GM19023 (cell line): Measurements from ENCODE around the gene SCNM1.

Experiments used
- ATAC-seq: cut with Tn5 transposase; IDR thresholded peaks from one replicate; pipeline ENCODE4 v1.9.1; 2021; ENCODE audit warnings: mild to moderate bottlenecking, moderate library complexity; ENCODE audit not compliant: unreplicated experiment

SCNM1 gene

DNA sequence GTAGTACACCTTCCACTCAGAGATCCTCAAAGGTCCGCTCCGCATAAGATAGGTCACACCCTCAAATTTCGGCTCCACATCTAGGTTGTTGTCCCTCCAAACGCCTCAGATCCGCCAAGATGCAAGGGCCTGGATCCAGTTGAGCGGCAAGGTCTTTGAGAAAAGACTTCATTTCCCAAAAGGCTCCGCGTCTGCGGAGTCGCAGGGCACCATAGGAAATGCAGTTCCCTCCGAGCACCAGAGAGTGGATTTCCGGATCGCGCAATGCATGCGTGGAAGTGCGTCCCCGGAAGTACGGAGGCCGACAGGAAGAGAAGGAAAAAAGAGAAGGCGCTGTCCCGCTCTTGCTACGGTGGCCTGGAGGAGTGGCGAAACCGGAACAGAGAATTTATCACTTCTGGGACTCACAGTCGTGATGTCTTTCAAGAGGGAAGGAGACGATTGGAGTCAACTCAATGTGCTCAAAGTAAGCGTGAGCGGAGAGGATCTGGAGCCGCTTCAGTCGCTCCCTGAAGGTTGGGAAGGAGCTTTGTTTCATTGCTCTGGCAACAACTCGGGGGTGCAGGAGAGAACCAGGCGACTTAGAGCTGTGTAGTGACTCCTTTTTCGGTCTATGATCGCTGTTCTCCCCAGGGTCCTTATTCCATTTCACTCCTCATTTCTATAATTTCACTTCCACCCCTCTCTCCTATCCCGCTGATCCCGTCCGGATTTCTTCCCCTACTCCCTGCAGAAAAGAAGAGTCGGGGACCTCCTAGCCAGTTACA is at the start of gene SCNM1, which contains the start of gene LYSMD1:
Gene SCNM1, plus strand, starts transcription at position 407 of the 767 bp plus-strand sequence. Its CDS starts 9 bp downstream, at position 416.
Gene LYSMD1, minus strand, starts transcription at position 165 of the 767 bp plus-strand sequence. CDS start 644 bp downstream, outside the sequence.
- ATAC-seq = peak; percentile 85

DNA sequence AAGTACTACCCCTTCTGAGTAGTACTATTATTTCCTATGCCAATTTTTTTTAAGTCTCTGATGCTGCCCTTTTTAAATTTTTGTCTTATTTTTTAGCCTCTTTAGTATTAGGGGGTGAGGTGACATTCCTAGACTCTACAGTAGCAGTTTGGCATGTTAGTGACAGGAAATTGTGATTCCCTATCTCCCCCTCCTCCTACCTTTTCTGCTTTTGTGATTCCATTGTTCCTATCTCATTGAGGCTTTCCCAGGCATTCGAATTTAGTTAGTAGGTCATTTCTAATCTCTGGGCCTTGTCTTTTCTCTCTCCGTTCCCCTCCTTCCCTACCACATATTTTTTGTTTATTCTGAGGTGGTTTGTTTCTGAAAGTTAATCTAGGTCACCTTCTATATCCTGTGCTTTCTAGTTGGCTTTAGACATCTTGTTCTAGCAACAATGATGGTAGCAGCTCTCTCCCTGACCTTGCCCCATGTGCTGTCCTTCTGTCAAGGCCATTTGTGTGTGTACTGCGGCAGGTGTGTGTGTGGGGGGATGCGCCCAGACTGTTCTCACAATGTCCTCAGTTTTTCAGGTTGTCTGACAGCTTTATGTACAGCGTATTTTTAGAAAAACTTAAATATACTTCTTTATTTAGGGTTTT is 41.1 kb upstream of the SCNM1 start:
- no peak for ATAC-seq

DNA sequence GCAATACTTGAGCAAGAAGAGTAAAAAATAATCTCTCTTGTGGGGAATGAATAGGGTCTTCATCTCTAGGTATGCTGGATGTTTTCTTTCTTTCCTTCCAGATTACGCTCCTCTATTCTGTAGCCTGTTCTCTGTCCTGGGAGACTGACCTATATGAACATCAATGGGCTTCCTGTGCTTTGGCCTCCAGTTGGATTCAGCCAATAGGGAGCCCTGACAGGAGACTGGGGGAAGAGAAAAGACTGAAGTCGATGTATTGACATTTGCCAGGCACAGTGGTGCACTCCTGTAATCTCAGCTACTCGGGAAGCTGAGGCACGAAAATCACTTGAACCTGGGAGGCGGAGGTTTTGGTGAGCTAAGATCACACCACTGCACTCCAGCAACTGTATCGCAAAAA is 37.1 kb upstream of the SCNM1 start:
- no peak for ATAC-seq

GRCh38 chr1:151130987-151131586 is 34.9 kb upstream of the SCNM1 start:
- ATAC-seq = no peak

- ATAC-seq = no peak
Observed at GRCh38 chr1:151131701-151132334, 34.1 kb upstream of the SCNM1 start.

- ATAC-seq = no peak
Observed at GRCh38 chr1:151132335-151133017, 33.5 kb upstream of the SCNM1 start.

DNA sequence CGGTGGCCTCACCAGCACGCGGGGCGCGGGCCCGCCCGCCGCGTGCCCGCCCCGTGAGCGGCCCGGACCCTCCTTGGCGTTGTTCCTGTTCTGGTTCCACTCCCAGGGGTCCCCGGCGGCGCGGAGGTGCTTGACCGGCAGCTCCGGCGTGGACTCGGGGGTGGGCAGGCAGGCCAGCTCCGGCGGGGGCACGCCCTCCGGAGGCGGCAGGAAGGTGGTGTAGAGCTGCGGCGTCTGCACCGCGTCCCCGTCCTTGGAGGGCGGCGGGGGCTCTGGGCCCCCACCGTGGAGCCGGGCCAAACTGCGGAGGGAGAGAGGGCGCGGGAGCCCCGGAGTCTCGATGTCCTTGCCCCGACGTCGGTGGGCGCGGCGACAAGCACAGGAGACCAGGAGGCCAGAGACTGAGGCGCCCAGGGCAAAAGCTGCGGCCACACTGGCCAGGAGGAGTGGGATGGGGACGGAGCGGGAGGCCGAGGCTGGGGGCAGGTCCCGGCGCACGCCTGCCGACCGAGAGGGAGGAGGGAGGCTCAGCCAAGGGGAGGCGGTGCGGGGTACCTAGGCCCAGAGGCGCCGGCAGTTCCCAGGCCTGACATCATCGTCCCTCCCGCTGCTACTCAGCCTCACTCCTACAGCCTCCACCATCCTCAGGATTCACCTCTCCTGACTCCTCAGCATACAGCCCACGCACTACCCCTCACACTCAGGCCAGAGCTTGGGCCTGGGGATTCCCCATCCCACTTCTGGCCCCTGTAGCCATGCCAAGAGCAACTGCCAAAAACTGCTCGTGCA is 32.7 kb upstream of the SCNM1 start:
- ATAC-seq = no peak

GRCh38 chr1:151134396-151134795 is 31.5 kb upstream of the SCNM1 start:
- no peak for ATAC-seq

DNA sequence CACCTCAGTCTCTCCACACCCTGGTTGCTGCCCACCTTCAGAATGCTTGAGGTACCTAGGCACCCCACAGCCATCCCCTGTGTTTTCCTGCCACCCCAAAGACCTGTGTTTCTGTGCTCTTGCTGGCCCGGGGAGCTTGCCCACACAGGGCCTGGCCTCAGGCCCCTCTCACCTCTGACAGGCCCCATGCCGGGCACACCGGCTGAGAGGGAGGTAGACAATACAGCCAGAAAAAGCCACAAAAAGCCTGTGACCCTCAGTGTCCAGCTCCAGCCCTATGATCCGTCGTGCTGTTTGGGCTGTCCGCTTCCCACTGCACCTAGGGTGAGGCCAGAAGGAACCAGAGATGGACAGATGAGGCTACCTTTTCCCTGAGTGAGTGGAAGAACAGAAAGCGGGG is 31.0 kb upstream of the SCNM1 start:
- ATAC-seq = no peak

- ATAC-seq = no peak
Observed at GRCh38 chr1:151135433-151136385, 30.2 kb upstream of the SCNM1 start.

GRCh38 chr1:151137789-151138188 is 28.2 kb upstream of the SCNM1 start:
- ATAC-seq = no peak

DNA sequence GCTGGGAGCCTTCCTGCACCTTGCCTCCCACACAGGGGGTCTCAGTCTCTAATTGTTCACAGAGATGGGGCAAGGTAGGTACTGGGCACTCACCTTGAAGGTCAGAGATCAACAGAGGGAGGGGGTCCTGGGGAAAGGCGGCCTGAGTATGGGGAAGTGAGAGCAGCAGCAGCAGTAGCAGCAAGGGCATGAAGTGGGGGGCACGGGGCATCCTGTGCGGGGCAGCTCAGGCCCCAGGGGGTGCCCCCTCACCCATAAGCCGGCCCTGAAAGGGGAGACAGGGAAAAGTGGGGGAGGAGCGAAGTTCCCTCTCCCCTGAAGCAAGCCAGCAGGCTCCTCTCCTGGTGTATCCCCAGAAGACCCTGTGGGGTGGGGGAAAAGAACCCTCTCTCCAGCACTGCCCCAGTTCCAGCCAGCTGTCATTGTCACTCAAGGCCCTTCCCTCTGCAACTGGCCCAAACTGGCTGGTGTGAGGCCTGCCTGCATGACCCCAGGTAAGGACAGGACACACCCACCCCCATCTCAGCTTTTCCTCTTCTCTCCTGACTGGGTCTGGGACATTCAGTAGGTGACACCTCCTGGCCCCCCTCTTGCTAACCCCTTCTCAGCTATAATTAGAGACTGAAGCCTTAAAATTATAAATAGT is 23.4 kb upstream of the SCNM1 start:
- ATAC-seq = no peak

DNA sequence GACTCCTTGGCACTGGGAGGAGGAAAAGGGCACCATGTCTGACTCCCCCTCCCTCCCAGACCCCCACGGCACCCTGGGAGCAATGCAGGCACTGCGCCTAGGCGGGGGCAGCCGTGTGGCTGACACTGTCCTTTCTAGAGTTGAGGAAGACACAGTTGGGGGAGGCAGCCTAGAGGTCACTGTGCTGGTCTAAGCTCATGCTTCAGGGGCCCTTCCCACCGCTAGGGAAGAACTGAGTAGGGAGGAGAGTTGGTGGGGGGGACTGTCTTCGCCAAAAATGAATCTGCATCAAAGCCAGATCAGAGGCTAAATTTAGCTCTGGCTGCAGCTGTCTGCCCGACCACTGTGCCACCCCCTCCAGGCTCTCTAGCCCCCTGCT is 22.9 kb upstream of the SCNM1 start:
- no peak for ATAC-seq

DNA sequence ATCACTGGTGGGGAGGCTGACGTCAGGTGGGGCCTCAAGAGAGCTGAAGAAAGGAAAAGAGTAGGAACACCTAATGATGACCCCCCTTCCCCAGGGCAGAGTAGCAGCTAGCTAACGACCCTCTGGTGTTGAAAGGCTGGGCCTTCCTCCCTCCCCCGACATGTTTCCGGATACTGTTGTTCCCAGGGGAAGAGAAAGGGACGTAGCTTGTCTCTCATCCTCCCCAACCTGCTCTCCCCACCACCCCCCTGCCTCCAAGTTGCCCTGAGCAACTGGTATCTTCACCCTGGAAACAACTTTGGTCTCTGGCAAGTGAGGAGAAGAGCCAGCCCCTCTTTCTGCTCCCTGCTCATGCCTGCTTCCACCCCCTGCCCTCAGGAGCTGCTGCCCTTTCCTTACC is 22.0 kb upstream of the SCNM1 start:
- no peak for ATAC-seq

- no peak for ATAC-seq
Observed at GRCh38 chr1:151144474-151145303, 21.3 kb upstream of the SCNM1 start.

GRCh38 chr1:151145304-151146071 is 20.5 kb upstream of the SCNM1 start:
- no peak for ATAC-seq

- peak; percentile 5 for ATAC-seq
Observed at GRCh38 chr1:151146072-151146411, 19.9 kb upstream of the SCNM1 start.
